K562 (cell line): ENCODE data around the gene TMED10. TPM values are rescaled to one million over a fixed set of nuclear protein-coding genes. Genes with fewer than 3 reads are reported as not detected.

ENCODE experiments used
- RBM25 ChIP-seq: fragments of 200-400 bp; formaldehyde crosslinking; IDR thresholded peaks from 2 replicates; pipeline ENCODE4 v1.6.1; 2018; ENCODE audit warnings: low read length, low read depth, moderate library complexity; ENCODE audit not compliant: severe bottlenecking
- REST ChIP-seq, 2 experiments: fragments of 450-650 bp; formaldehyde crosslinking in 1 of 2; IDR thresholded peaks; 2 replicates each; pipeline versions ENCODE4 v1.4.0 to v1.6.1; 2014 to 2020; ENCODE audit warnings: mild to moderate bottlenecking in 2 of 2, borderline replicate concordance in 1 of 2, low read depth in 1 of 2
- polyA plus RNA-seq, 8 experiments: library from polyadenylated mRNA; depleted of rRNA in 4 of 8; stranded (reverse) in 5 of 8; unstranded in 3 of 8; fragments of >200 nt; fragmentation: Nextera tagmentation in 2 of 8; fragmentation: Illumina TruSeq in 1 of 8; extraction: Ambion mirVana in 2 of 8; extraction: Trizol in 1 of 8; gene quantifications; 2 replicates each; pipeline versions ENCODE4 v1.2.1 to v1.2.3, GENCODE V29; 2011 to 2014; ENCODE audit warnings: inconsistent platforms in 1 of 8, missing spikeins in 1 of 8
- total RNA-seq, 7 experiments: library from RNA; depleted of rRNA in 6 of 7; stranded (reverse); fragments of >200 nt in 6 of 7; fragmentation: Illumina TruSeq in 2 of 7; extraction: Trizol in 2 of 7; gene quantifications; 2 replicates each; pipeline versions ENCODE4 v1.2.1 to v1.2.3, GENCODE V29; 2011 to 2021; ENCODE audit warnings: low replicate concordance in 1 of 7

The TMED10 gene
- total and polyA plus RNA-seq, 9 of the 15 experiments (the other 6 are each of a cell fraction or from before 2014, with no cell fraction given): 62.2 to 233 (median 124) TPM

- TF ChIP-seq REST (IDR thresholded peaks at IDR 0.05; ENCODE audit: borderline replicate concordance) (0 out of 2 replicates have a peak, but pooled peaks have one; percentile 3), REST (CRISPR knock-in tag; IDR thresholded peaks at IDR 0.05; ENCODE audit: low read depth) (no peak), RBM25 (peak; percentile 42)
Measured at GRCh38 chr14:75222208-75222701, 45.8 kb upstream of the TMED10 start (continued).
